GM18861 (cell line): ENCODE measurements around the gene APAF1.

Experiments
- ATAC-seq: cut with Tn5 transposase; IDR thresholded peaks from one replicate; pipeline ENCODE4 v1.9.1; 2021; ENCODE audit not compliant: unreplicated experiment

The APAF1 gene

GRCh38 chr12:98725476-98726247 is 80.6 kb downstream of the APAF1 start:
- ATAC-seq: peak; percentile 85

DNA sequence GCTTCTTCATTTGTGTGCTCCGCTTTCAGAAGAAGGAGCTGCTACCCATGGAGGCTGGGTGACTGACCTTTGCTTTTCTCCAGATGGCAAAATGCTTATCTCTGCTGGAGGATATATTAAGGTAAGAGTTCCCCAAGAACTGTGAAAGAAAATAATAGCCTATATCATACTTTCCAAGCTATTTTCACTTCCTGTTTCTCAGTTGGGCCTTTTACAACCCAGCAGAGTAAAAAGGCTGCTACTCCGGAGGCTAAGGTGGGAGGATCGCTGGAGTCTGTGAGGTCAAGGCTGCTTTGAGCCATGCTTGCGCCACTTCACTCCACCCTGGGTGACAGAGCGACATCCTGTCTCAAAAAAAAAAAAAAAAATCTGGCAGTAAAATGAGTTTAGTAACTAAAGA is 82.1 kb downstream of the APAF1 start:
- ATAC-seq: no peak

DNA sequence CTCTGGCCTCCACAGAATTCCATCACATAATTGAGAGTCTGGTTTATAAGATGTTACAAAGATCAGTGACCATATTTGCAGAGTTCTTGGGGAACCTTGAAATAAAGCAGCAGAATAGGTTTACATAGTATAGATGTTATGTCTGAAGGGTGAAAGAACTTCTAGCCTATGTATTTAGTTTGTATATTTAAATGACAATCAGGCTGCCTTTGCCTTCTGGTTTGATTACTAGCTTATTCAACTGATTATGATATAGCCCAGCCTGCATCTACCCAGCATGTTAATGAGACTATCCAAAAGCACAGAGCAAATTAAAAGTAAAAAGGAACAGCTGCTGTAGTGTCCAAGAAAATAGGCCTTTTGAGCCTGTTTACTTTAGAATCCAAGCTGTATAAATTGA is 85.3 kb downstream of the APAF1 start:
- no peak for ATAC-seq

GRCh38 chr12:98733667-98734350 is 88.7 kb downstream of the APAF1 start:
- no peak for ATAC-seq

- ATAC-seq: no peak
Measured at GRCh38 chr12:98735821-98736220, 90.7 kb downstream of the APAF1 start.

GRCh38 chr12:98736352-98737321 is 91.5 kb downstream of the APAF1 start:
- no peak for ATAC-seq

GRCh38 chr12:98737322-98737712 is 92.2 kb downstream of the APAF1 start:
- ATAC-seq: no peak

- no peak for ATAC-seq
Measured at GRCh38 chr12:98738002-98738401, 92.9 kb downstream of the APAF1 start.

GRCh38 chr12:98738539-98738938 is 93.4 kb downstream of the APAF1 start:
- ATAC-seq: no peak

GRCh38 chr12:98740751-98741150 is 95.7 kb downstream of the APAF1 start:
- no peak for ATAC-seq

DNA sequence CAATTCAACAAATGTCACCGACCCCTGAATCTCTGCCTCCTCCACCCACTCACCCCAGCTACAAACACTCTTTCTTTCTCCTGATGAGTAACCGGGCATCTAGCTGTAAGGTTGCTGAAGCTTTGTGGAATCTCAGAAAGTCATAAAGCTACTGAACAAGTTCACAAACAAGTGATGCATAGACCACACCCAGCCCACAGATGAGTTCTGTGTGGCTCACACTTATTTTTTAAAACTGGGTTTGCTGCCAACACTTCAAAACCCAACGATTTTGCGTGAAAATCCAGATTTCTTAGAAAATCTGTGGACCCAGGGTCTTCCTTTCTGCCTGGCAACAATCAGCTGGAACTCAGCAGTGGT is 96.1 kb downstream of the APAF1 start:
- ATAC-seq: no peak

DNA sequence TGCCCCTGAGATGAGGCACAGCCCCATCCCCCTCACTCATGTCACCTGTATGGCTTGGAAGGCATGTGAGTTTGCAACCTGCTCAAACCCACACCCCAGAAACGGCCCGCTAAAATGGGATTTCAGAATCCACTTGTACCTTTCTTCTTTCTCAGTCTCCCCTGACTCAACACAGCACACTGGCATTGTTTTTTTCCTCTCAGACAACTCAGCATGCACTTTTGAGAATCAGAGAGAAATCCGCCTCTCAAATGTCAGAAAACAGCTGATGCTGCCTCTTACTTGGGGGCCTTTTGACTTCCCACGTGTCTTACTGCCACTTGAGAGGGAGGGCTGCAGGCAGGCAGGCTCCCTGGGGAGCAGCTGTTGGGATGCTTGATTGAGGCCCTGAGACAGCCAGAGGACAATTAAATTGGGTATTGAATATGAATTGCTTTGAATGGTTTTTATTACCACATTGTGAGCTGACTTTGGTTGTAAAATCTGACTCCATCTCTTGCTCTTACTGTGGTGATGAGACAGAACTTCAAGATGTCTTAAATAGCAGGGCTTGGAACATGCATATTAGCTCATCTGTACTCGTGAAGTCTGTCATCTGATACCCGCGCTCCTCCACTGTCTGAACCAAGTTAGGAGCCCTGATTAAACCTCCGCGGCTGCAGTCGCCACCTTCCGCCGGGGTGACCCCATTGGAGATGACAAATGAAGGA is 96.6 kb downstream of the APAF1 start:
- no peak for ATAC-seq

DNA sequence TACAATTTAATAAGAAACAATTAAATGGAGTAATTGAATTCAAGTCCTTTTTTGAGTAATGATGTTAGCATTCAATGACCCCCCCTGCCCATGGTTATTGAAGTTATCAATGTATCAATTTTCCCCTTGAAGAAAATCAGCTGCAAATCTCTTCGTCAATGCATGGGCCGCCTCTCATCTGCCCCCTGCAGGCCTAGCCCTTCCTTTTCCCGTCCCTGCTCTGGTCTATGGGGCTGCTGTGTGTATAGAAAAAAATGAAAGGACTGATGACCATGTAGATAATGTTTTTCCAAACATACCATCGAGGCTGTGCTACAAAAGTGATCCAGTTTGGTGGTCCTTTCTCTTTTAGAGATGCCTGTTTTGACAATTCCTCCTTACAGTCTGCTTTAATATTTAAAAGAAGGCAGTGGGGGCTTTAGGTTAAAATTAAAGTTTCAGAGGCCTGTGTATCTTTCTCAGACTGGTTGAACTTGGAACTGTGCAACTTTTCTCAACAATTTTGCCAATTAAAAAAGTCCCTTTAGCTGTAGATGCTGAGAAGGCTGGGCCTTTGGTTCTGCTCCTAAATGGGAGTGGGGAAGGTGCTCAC is 98.4 kb downstream of the APAF1 start:
- peak; percentile 60 for ATAC-seq

DNA sequence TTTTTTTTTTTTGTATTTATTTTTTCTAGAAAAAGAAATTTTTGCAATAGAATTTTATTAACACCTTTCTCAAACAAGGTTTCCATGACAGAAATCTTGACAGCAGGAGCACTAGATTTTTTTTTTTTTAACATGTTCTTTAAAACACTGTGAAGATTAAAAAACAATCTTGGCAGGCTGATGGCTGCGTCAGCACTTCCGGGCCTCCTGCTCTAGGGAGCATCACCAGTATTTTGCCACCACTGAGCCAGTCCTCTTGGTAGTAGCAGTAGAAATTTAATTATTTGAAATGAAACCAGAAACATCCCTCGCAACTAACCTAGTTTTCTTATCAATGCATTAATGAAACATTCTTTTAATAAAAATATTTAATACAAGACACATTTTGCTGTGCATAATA is 99.6 kb downstream of the APAF1 start:
- ATAC-seq: no peak

DNA sequence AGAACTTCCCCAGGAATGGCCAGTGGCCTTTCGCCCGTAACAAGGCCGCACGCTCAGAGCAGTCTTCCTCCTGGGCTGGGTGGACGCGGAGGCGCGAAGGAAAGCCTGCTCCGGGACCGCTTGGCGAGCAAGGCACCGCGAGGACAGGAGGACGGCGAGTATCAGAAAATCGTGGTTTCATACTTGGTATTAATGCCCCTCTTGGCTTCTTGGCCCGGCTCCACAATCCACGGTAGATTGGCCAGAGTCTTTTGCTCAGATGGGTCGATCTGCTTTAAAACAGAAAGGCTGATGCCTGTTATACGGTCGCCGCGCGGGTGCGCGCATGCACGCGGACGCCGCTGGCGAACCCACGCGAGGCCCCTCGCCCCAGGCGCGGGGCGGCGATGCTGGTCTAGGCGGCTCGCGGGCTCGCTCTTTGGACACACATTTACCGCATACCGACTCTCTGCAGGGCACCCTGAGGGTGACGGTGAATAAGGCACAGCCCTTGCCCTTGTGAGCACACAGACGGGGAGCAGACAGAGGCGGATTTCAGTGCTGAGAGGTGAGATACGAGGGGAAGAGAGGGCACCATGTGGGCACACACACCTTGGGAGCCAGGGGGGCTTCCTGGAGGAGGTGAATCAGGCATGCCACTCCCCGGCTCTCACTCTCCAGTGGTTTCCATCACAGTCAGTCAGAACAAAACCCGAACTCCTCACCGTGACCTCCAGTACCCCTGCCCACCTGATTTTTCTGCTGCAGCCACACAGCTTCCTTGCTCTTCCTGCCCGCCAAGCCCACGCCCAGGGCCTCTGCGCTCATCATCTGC is 100.7 kb downstream of the APAF1 start:
- peak; percentile 36 for ATAC-seq

- ATAC-seq: no peak
Measured at GRCh38 chr12:98748463-98748862, 103.4 kb downstream of the APAF1 start.

DNA sequence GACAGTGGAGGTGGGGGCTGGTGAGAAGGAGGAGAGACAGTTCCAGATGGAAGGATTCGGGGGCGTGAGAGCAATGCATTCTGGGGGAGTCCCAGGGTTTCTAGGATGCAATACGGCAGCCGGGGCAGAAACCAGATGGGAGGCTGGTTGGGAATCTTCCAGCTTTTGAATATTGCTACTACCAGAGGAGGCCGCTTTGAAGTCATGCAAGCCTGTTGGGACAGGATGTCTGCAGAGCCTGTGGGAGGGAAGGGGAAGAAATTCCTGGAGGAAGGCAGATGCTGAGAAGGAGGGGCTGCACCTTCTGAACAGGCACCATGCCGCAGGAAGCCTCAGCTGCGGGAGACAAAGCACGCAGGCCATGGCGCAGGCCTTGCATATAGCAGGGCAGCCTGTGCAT is 105.4 kb downstream of the APAF1 start:
- ATAC-seq: no peak

- no peak for ATAC-seq
Measured at GRCh38 chr12:98751580-98752115, 106.6 kb downstream of the APAF1 start.

DNA sequence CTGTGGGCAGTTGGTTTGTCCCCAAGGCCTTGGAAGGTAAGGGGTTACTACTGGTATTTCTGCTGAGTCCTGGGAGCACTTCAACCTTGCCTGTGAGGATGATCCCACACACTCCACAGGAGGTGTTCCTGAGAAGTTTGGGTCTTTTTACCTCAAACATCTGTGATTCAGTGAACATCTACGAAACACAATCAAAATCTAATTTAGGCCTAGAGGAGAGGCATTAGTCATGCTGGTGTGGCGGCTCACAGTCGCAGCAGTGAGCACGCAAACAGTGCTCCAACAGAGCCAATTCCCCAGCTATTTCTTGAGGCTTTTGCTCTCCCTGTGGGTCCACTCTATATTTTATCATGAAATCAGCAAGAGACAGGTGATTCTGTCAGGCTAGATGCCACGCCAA is 107.6 kb downstream of the APAF1 start:
- ATAC-seq: no peak
